Measurements from ENCODE around the gene DGKB. TPM values are rescaled to one million over a fixed set of nuclear protein-coding genes. Genes with fewer than 3 reads are reported as not detected.

Gene DGKB
- total and polyA plus RNA-seq, 2 of the 8 experiments (the other 6 are each of a cell fraction or from before 2014, with no cell fraction given), result 1.9 to 2.6 TPM

DNA sequence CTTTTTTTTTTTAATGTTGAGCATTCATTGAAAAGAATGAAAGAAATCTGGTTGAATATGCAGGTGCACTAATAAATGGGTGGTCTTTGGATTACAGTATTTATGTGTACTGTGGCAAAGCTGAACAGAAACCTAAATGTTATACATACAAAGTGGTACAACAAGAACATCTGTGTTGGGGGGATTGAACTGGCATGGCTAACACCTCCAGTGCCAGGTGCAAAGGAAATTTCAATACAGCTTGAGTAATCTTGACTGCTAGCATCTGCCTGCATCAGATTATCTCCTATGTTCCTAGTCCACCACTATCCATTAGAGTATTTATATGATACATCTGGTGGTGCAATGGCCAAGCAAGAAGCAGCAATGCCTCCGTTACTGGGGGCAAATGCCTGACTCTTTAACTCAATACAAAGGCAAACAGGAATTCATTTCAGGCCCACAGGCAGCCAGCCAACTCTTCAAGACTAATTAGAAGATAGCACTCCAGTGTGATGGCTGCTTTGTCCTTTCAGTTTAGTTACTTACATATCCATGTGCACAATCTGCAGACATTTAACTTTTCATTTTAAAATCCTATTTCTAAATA lies 692.6 kb downstream of the DGKB start:
- Histone ChIP-seq H3K18ac (ENCODE audit: extremely low read depth, low read length) (no peak overlapping the region), H3K4ac (replicated peaks; ENCODE audit: insufficient read length, low read depth, low read length) (no peak overlapping the region), H3K79me1 (ENCODE audit: low read depth, low read length) (no peaks in the 10 kb centered on the region), H3K9ac (replicated peaks in 1 of 4; ENCODE audit: extremely low read depth in 1 of 4, low read depth in 3 of 4, low read length in 3 of 4) (no peak overlapping the region), H3K4me3 (ENCODE audit: extremely low read depth in 1 of 4, insufficient read depth in 2 of 4, low read depth in 3 of 4, low read length in 4 of 4) (no peak overlapping the region), H3K14ac (ENCODE audit: insufficient read length) (no peak overlapping the region), H4K20me1 (replicated peaks in 1 of 2; ENCODE audit: control insufficient read depth in 1 of 2, insufficient read depth in 2 of 2, low read length in 2 of 2) (no peaks in the 10 kb centered on the region), H2BK20ac (ENCODE audit: low read length) (no peak overlapping the region), H3K27ac (ENCODE audit: low read depth, low read length) (no peak overlapping the region), H3K56ac (replicated peaks; ENCODE audit: insufficient read length, low read depth, low read length) (no peak overlapping the region), H2BK120ac (replicated peaks; ENCODE audit: low read depth, low read length) (no peak overlapping the region), H3K23ac (ENCODE audit: insufficient read length) (no peak overlapping the region), H3K23me2 (ENCODE audit: low read depth, low read length) (no peaks in the 10 kb centered on the region), H3K36me3 (ENCODE audit: control insufficient read depth in 2 of 4, insufficient read depth in 4 of 4, low read length in 3 of 4) (no peaks in the 10 kb centered on the region), H3K4me2 (ENCODE audit: insufficient read depth in 1 of 2, low read depth in 2 of 2, low read length in 2 of 2) (no peak overlapping the region), H3K79me2 (ENCODE audit: control insufficient read depth in 1 of 2, insufficient read depth in 2 of 2, low read length in 2 of 2) (no peaks in the 10 kb centered on the region), H2BK12ac (ENCODE audit: low read depth, low read length) (no peak overlapping the region), H3K27me3 (replicated peaks in 1 of 4; ENCODE audit: control insufficient read depth in 3 of 4, extremely low read depth in 1 of 4, insufficient read depth in 3 of 4, low read length in 3 of 4) (no peaks in the 10 kb centered on the region), H3K9me3 (ENCODE audit: insufficient read depth in 2 of 2, low read depth in 1 of 2, low read length in 1 of 2) (no peaks in the 10 kb centered on the region), H2BK5ac (ENCODE audit: low read depth, low read length) (no peak overlapping the region), H2AFZ (ENCODE audit: low read length) (no peak overlapping the region), H3K4me1 (replicated peaks in 1 of 4; ENCODE audit: control insufficient read depth in 3 of 4, insufficient read depth in 4 of 4, low read length in 3 of 4) (no peaks in the 10 kb centered on the region), H4K8ac (ENCODE audit: extremely low read depth, insufficient read depth, low read length) (no peak overlapping the region), H2BK15ac (ENCODE audit: low read length) (no peak overlapping the region), H4K91ac (replicated peaks; ENCODE audit: insufficient read length, low read length) (no peak overlapping the region), H4K5ac (ENCODE audit: insufficient read length, low read depth, low read length) (no peak overlapping the region), H2AK5ac (ENCODE audit: low read depth, low read length) (no peak overlapping the region)
- WGBS, 2 experiments (ENCODE audit: extremely low coverage in 1 of 2, insufficient coverage in 1 of 2, insufficient read length in 1 of 2, insufficient replicate concordance in 2 of 2, low coverage in 1 of 2, low lambda C conversion rate in 2 of 2, missing lambda C conversion rate in 1 of 2), result 88% methylated on average over 1 of the region's 1 CpG; no CpG with 5 or more reads in 1 of the 2 experiments
- ChIA-PET CTCF (ENCODE audit: partially characterized antibody) (no interaction called here), POLR2A (ENCODE audit: partially characterized antibody) (no interaction called here)
- TF ChIP-seq CBX8 (IDR thresholded peaks at IDR 0.05; ENCODE audit: borderline replicate concordance, low read depth, low read length) (no peak), SIX5 (IDR thresholded peaks at IDR 0.05; ENCODE audit: low read depth, low read length) (no peak), POU5F1 (IDR thresholded peaks at IDR 0.05; ENCODE audit: low read depth, low read length) (no peak), CHD1 (IDR thresholded peaks at IDR 0.05; ENCODE audit: low read depth, low read length) (no peak), ASH2L (IDR thresholded peaks at IDR 0.05; ENCODE audit: low read length) (no peak), YY1 (IDR thresholded peaks at IDR 0.05; ENCODE audit: low read depth, low read length) (no peak), BACH1 (IDR thresholded peaks at IDR 0.05; ENCODE audit: low read length) (no peak), RAD21 (IDR thresholded peaks at IDR 0.05 in 1 of 2, conservative IDR thresholded peaks at IDR 0.05 in 1 of 2; ENCODE audit: low read depth in 2 of 2, low read length in 2 of 2) (no peak)
- DNase-seq (ENCODE audit: low read depth in 1 of 2, low spot score in 2 of 2) (no peak), FAIRE-seq (no peak)

Data from H1 (cell line).